Measurements from ENCODE around the gene ANGEL2.

Gene ANGEL2

GRCh38 chr1:212962509-212962908 lies 53.2 kb downstream of the ANGEL2 start:
- Histone ChIP-seq H2AFZ (ENCODE audit: low read depth, low read length, severe bottlenecking) (no peak overlapping the region), H3K27ac (ENCODE audit: low read depth, low read length) (no peak overlapping the region), H3K9me2 (replicated peaks; ENCODE audit: insufficient read depth, low read length) (no peaks in the 10 kb centered on the region), H3K27me3 (ENCODE audit: low read length) (no peaks in the 10 kb centered on the region), H3K9ac (ENCODE audit: low read length) (no peak overlapping the region), H3K4me2 (ENCODE audit: low read depth, low read length, poor library complexity, severe bottlenecking) (no peak overlapping the region), H3K4me3 (ENCODE audit: insufficient read depth, low read length, poor library complexity, severe bottlenecking) (no peak overlapping the region), H3K36me3 (ENCODE audit: low read length) (no peaks in the 10 kb centered on the region), H3F3A (ENCODE audit: insufficient read depth) (no peaks in the 10 kb centered on the region), H3K9me3 (ENCODE audit: insufficient read depth, low read length) (no peaks in the 10 kb centered on the region), H3K79me2 (ENCODE audit: insufficient read depth, low read length) (no peaks in the 10 kb centered on the region), H4K20me1 (ENCODE audit: low read depth, low read length) (no peaks in the 10 kb centered on the region)
- TF ChIP-seq CTCF (IDR thresholded peaks at IDR 0.05; ENCODE audit: insufficient read depth, low read length, poor library complexity, severe bottlenecking) = no peak
- TF ChIP-seq EZH2phosphoT487 (conservative IDR thresholded peaks at IDR 0.05; ENCODE audit: low read length) = no peak

GRCh38 chr1:212960932-212961331 lies 54.7 kb downstream of the ANGEL2 start:
- H3K36me3 ChIP-seq (ENCODE audit: low read length) = no peaks in the 10 kb centered on the region
- TF ChIP-seq EZH2phosphoT487 (conservative IDR thresholded peaks at IDR 0.05; ENCODE audit: low read length) (no peak), CTCF (IDR thresholded peaks at IDR 0.05; ENCODE audit: insufficient read depth, low read length, poor library complexity, severe bottlenecking) (no peak)
- H4K20me1 ChIP-seq (ENCODE audit: low read depth, low read length) = no peaks in the 10 kb centered on the region
- no peak overlapping the region for H3K27ac ChIP-seq (ENCODE audit: low read depth, low read length)
- no peaks in the 10 kb centered on the region for H3K9me2 ChIP-seq (replicated peaks; ENCODE audit: insufficient read depth, low read length)
- no peaks in the 10 kb centered on the region for H3K27me3 ChIP-seq (ENCODE audit: low read length)
- H3K9ac ChIP-seq (ENCODE audit: low read length) = no peak overlapping the region
- H3K9me3 ChIP-seq (ENCODE audit: insufficient read depth, low read length) = no peaks in the 10 kb centered on the region
- H3K79me2 ChIP-seq (ENCODE audit: insufficient read depth, low read length) = no peaks in the 10 kb centered on the region
- H3K4me3 ChIP-seq (ENCODE audit: insufficient read depth, low read length, poor library complexity, severe bottlenecking) = no peak overlapping the region
- H3K4me2 ChIP-seq (ENCODE audit: low read depth, low read length, poor library complexity, severe bottlenecking) = no peak overlapping the region
- no peak overlapping the region for H2AFZ ChIP-seq (ENCODE audit: low read depth, low read length, severe bottlenecking)
- no peaks in the 10 kb centered on the region for H3F3A ChIP-seq (ENCODE audit: insufficient read depth)

GRCh38 chr1:212959266-212960220 lies 56.1 kb downstream of the ANGEL2 start:
- Histone ChIP-seq H3K36me3 (ENCODE audit: low read length) (no peaks in the 10 kb centered on the region), H3K27ac (ENCODE audit: low read depth, low read length) (no peak overlapping the region), H4K20me1 (ENCODE audit: low read depth, low read length) (no peaks in the 10 kb centered on the region), H3K4me3 (ENCODE audit: insufficient read depth, low read length, poor library complexity, severe bottlenecking) (no peak overlapping the region), H3F3A (ENCODE audit: insufficient read depth) (no peaks in the 10 kb centered on the region), H3K9ac (ENCODE audit: low read length) (no peak overlapping the region), H3K4me2 (ENCODE audit: low read depth, low read length, poor library complexity, severe bottlenecking) (no peak overlapping the region), H3K27me3 (ENCODE audit: low read length) (no peaks in the 10 kb centered on the region), H3K9me2 (replicated peaks; ENCODE audit: insufficient read depth, low read length) (no peaks in the 10 kb centered on the region), H3K9me3 (ENCODE audit: insufficient read depth, low read length) (no peaks in the 10 kb centered on the region), H2AFZ (ENCODE audit: low read depth, low read length, severe bottlenecking) (no peak overlapping the region), H3K79me2 (ENCODE audit: insufficient read depth, low read length) (no peaks in the 10 kb centered on the region)
- TF ChIP-seq CTCF (IDR thresholded peaks at IDR 0.05; ENCODE audit: insufficient read depth, low read length, poor library complexity, severe bottlenecking) (no peak), EZH2phosphoT487 (conservative IDR thresholded peaks at IDR 0.05; ENCODE audit: low read length) (no peak)
